IMR-90 (cell line): ENCODE data around the gene ZNF445.

Source experiments
- BHLHE40 ChIP-seq: fragments of 150-350 bp; IDR thresholded peaks from 2 replicates; pipeline ENCODE4 v1.6.1; 2016; ENCODE audit warnings: mild to moderate bottlenecking, low read depth, low read length
- CEBPB ChIP-seq: IDR thresholded peaks from 2 replicates; pipeline ENCODE4 v1.6.1; 2012; ENCODE audit warnings: low read depth, low read length, improper control_type of control experiment
- CHD1 ChIP-seq: IDR thresholded peaks from 2 replicates; pipeline ENCODE4 v1.6.1; 2012; ENCODE audit warnings: low read depth, low read length, improper control_type of control experiment
- FOS ChIP-seq: fragments of 150-350 bp; IDR thresholded peaks from 2 replicates; pipeline ENCODE4 v1.6.1; 2016; ENCODE audit warnings: low read depth, low read length
- MAFK ChIP-seq: IDR thresholded peaks from 2 replicates; pipeline ENCODE4 v1.6.1; 2012; ENCODE audit warnings: low read depth, low read length, improper control_type of control experiment
- MXI1 ChIP-seq: IDR thresholded peaks from 2 replicates; pipeline ENCODE4 v1.6.1; 2012; ENCODE audit warnings: low read depth, mild to moderate bottlenecking, low read length, moderate library complexity, borderline replicate concordance
- POLR2A ChIP-seq: IDR thresholded peaks from 2 replicates; pipeline ENCODE4 v1.6.1; 2012; ENCODE audit warnings: mild to moderate bottlenecking, low read depth, low read length
- RAD21 ChIP-seq: IDR thresholded peaks from 2 replicates; pipeline ENCODE4 v1.6.1; 2012; ENCODE audit warnings: low read length, improper control_type of control experiment
- RCOR1 ChIP-seq: IDR thresholded peaks from 2 replicates; pipeline ENCODE4 v1.6.1; 2012; ENCODE audit warnings: mild to moderate bottlenecking, low read length, improper control_type of control experiment; ENCODE audit not compliant: insufficient replicate concordance
- RFX5 ChIP-seq: IDR thresholded peaks from 2 replicates; pipeline ENCODE4 v1.8.0; 2012; ENCODE audit warnings: low read depth, mild to moderate bottlenecking, low read length, moderate library complexity
- SMC3 ChIP-seq: fragments of 150-350 bp; IDR thresholded peaks from 2 replicates; pipeline ENCODE4 v1.6.1; 2016; ENCODE audit warnings: low read depth, mild to moderate bottlenecking, antibody characterized with exemption, low read length, moderate library complexity
- TF ChIP-seq, protein P1 (sequence below): conservative IDR thresholded peaks from 2 replicates; pipeline ENCODE4 v1.5.1; 2012; ENCODE audit warnings: mild to moderate bottlenecking, low read depth, low read length, improper control_type of control experiment
- TF ChIP-seq, protein P2 (sequence below): fragments of 150-350 bp; IDR thresholded peaks from 2 replicates; pipeline ENCODE4 v1.6.1; 2017; ENCODE audit warnings: mild to moderate bottlenecking, antibody characterized with exemption, low read length, low read depth

DNA sequence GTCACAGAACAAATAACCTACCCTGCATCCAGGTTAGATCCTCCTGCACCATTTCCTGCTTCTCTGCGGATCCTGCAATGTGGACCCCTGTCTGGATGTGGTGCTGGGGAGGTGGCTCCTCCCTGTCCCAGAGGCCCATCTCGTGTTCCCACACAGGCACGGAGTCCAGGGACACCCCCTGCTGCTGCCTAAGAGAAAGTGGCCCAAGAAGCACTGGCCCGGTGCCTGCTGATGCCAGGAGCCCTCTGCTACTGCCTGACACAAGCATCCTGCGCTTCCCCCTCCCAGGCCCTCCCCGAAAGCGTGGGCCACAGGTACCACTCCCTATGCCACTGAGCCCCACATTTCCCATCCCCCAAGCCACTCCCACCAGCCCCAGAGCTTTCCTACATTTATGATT, 48.6 kb downstream of the ZNF445 start:
- TF ChIP-seq RAD21 (no peak), POLR2A (no peak), RFX5 (no peak), CEBPB (no peak), BHLHE40 (no peak), RCOR1 (no peak), FOS (no peak), CHD1 (no peak), MXI1 (no peak), MAFK (no peak), SMC3 (no peak)
- TF ChIP-seq, protein P1, sequence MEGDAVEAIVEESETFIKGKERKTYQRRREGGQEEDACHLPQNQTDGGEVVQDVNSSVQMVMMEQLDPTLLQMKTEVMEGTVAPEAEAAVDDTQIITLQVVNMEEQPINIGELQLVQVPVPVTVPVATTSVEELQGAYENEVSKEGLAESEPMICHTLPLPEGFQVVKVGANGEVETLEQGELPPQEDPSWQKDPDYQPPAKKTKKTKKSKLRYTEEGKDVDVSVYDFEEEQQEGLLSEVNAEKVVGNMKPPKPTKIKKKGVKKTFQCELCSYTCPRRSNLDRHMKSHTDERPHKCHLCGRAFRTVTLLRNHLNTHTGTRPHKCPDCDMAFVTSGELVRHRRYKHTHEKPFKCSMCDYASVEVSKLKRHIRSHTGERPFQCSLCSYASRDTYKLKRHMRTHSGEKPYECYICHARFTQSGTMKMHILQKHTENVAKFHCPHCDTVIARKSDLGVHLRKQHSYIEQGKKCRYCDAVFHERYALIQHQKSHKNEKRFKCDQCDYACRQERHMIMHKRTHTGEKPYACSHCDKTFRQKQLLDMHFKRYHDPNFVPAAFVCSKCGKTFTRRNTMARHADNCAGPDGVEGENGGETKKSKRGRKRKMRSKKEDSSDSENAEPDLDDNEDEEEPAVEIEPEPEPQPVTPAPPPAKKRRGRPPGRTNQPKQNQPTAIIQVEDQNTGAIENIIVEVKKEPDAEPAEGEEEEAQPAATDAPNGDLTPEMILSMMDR, result no peak
- TF ChIP-seq, protein P2, sequence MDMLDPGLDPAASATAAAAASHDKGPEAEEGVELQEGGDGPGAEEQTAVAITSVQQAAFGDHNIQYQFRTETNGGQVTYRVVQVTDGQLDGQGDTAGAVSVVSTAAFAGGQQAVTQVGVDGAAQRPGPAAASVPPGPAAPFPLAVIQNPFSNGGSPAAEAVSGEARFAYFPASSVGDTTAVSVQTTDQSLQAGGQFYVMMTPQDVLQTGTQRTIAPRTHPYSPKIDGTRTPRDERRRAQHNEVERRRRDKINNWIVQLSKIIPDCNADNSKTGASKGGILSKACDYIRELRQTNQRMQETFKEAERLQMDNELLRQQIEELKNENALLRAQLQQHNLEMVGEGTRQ, result no peak
